HuH-7.5 (cell line): ENCODE measurements around the gene LAT.
"Not testable (repeated sequence)": the region's sequence is repeated elsewhere in the genome, so short reads cannot be mapped to it uniquely, and the experiment has no call there.

Experiments
- DNase-seq: peaks from one replicate; pipeline ENCODE4 v3.0.0; 2011; ENCODE audit warnings: low spot score

LAT gene

DNA sequence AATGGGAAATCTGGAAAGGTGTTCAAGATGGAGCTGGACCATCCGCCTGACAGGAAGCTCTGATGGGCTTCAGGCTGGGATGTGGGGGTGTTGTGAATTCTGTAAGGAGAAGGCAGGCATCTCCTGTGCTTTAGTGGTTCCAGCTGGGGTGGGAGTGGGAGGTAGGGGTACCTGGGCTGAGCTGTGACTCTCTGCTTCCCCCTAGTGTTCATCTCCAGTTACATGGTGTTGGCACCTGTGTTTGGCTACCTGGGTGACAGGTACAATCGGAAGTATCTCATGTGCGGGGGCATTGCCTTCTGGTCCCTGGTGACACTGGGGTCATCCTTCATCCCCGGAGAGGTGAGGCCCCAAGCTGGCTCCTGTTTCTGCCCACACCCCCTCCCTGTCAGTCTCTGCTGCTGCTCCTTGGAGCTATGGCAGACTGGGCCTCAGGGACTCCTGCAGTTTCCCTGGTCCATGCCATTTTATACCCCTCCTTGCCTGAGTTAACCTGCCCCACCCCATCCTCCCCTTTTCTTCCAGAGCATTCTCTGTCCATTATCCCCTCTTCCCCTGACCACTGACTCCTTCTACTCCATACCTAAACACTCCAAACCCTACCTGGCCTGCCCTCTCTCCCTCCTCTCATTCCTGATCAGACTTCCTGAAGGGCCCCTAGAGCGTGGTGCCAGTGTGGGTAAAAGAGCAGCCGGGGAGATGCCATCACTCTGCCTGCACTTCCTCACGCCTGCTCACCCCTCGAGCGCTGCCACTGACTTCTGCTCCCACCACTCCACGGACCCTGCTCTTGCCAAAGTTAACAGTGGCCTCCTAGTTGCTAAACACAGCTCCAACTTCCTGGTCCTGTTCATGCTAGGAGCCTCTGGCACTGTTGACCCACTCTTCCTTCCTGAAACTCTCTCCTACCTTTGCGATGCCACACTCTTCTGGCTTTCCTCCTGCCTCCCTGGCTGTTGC, 6.9 kb upstream of the LAT start:
- DNase-seq = peak; percentile 73

DNA sequence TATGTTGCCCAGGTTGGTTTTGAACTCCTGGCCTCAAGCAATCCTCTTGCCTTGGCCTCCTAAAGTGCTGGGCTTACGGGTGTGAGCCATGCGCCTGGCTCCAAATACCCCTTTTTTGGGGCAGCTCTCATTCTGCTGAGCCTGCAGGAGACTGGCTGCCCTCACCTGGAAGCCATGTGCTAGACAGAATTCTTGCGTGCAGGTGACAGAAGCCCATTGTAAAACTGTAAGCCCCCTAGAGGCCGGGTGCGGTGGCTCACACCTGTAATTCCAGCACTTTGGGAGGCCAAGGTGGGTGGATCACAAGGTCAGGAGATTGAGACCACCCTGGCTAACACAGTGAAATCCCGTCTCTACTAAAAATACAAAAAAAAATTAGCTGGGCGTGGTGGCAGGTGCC, 4.5 kb upstream of the LAT start:
- DNase-seq = not testable (repeated sequence)

DNA sequence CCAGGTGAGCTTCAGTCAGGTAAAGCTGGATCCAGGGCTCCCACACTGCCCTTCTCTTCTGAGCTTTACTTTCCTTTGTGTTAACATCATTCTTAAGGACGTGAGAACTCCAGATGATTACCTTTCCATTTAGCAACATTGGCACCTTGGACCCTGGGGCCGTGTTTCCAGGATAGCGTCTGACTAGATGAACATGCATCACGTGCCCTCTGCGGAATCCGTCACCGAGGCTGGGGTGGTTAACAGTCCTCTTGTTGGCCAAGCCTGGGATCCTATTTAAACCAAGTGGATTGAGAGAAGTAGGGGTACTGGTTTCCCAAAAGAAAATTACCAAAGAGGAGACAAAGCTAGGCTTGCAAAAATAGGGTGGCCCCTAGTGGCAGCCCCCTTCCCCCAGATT, 3.9 kb upstream of the LAT start:
- DNase-seq = no peak

DNA sequence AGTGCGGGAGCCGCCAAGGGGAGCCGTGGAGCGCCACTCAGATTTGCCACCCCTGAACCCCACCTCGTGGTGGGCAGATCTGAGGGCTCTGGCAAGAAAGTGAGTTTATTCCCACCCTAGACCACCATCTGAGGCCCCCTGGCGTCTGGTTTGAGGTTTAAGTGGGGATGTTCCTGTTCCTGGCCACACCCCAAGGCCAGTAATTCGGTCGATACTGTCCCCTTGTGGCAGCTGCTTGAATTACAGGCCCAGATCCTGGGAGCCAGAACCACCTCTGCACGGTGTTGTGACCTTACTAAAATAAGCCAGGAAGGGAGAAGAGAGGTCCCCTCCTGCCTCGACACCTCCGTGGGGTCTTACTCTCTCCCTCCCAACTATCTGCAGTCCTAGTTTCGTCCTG, 3.3 kb upstream of the LAT start:
- peak; percentile 36 for DNase-seq

DNA sequence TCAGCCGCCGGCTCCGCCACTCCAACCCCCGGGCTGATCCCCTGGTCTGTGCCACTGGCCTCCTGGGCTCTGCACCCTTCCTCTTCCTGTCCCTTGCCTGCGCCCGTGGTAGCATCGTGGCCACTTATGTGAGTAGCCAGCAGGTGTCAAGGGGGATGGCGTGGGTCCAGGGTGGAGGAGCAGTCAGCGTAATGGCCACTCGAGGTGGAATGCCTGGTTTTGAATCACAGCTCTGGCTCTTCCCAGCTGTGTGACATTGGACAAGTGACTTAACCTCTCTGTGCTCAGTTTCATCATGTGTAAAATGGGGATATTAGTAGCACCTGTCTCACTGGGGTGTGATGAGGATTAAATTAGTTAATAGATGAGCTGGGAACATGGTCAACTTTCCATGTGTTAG, 2.4 kb upstream of the LAT start:
- DNase-seq = no peak

DNA sequence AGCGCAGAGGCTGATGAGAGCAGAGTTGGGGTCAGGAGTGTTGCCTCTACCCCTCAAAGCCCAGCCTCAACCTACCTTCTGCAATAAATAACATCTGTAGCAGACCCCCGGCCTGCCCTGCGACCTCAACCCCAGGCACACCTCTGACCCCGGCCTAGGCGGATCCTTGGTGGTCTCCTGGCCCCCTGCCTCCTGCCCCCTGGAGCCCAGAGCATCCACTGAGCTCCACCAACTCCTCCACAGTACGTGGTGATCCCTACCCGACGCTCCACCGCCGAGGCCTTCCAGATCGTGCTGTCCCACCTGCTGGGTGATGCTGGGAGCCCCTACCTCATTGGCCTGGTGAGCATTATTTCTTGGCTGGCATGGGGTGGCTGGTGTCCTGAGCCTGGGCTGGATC, 1.9 kb upstream of the LAT start:
- no peak for DNase-seq

DNA sequence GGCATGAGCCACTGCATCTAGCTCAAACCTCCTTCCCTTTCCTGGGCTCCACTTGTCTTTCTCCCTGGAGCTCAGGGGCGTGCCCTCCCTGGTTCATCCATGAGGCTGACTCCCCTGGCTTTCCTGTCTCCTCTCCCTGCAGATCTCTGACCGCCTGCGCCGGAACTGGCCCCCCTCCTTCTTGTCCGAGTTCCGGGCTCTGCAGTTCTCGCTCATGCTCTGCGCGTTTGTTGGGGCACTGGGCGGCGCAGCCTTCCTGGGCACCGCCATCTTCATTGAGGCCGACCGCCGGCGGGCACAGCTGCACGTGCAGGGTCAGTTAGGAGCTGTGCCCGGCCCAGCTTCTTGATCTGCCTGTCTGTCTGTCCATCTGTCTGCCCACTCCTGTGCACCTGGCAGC, 1.2 kb upstream of the LAT start:
- no peak for DNase-seq

DNA sequence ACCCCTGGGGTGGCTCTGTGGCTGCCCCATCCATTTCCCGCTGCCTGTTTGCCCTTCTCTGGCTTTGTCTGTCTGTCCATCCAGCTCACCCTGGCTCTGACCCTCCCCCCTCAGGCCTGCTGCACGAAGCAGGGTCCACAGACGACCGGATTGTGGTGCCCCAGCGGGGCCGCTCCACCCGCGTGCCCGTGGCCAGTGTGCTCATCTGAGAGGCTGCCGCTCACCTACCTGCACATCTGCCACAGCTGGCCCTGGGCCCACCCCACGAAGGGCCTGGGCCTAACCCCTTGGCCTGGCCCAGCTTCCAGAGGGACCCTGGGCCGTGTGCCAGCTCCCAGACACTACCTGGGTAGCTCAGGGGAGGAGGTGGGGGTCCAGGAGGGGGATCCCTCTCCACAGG, 761 bp upstream of the LAT start:
- DNase-seq = no peak

DNA sequence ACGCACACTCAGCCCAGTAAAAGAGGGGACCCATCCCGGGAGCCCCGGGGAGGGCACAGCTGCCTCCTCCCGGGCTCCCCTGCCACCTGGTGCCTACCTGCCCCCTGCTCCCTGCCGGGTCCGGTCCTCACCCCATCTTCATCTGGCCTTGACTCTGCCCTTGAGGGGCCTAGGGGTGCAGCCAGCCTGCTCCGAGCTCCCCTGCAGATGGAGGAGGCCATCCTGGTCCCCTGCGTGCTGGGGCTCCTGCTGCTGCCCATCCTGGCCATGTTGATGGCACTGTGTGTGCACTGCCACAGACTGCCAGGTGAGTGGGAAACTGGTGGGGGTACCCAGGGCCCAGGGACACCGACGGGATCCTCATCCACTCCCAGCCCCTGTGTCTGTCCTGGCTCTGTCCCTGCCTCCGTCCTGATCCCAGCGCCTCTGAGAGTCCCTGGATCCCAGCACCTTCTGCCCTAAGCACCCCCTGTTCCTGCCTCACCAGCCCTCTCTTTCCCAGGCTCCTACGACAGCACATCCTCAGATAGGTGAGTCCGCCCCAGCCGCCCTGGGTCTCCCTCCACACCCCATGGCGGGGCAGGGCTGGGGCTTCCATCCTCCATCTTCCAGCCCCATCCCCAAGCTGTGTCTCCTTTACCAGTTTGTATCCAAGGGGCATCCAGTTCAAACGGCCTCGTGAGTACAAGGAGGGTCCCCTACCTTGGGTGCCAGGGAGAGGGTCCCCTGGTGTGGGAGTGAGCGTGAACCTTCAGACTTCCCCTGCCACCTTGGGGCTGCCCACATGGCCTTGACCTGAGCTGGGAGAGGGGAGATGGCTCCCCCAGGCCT, 574 bp downstream of the LAT start:
- no peak for DNase-seq

DNA sequence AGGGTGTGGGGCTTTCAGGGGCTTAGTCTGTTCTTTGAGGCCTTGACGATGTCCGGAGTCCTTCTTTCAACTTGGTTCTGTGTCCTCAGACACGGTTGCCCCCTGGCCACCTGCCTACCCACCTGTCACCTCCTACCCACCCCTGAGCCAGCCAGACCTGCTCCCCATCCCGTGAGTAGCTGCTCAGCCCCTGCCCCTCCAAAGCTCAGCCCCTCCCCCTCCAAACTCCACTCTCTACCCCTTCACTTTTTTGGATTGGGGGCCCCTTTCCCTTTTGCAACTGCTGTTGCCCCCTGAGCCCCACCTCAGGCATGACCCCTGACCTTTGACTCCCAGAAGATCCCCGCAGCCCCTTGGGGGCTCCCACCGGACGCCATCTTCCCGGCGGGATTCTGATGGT, 1.2 kb downstream of the LAT start:
- DNase-seq = no peak

DNA sequence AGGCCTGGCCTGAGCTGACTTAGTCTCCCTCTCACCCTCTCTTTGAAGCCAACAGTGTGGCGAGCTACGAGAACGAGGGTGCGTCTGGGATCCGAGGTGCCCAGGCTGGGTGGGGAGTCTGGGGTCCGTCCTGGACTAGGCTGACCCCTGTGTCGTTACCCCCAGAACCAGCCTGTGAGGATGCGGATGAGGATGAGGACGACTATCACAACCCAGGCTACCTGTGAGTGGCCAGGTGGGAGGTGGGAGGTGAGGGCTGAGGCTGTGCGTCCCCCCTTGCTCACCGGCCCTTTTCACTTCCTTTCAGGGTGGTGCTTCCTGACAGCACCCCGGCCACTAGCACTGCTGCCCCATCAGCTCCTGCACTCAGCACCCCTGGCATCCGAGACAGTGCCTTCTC, 1.6 kb downstream of the LAT start:
- no peak for DNase-seq

DNA sequence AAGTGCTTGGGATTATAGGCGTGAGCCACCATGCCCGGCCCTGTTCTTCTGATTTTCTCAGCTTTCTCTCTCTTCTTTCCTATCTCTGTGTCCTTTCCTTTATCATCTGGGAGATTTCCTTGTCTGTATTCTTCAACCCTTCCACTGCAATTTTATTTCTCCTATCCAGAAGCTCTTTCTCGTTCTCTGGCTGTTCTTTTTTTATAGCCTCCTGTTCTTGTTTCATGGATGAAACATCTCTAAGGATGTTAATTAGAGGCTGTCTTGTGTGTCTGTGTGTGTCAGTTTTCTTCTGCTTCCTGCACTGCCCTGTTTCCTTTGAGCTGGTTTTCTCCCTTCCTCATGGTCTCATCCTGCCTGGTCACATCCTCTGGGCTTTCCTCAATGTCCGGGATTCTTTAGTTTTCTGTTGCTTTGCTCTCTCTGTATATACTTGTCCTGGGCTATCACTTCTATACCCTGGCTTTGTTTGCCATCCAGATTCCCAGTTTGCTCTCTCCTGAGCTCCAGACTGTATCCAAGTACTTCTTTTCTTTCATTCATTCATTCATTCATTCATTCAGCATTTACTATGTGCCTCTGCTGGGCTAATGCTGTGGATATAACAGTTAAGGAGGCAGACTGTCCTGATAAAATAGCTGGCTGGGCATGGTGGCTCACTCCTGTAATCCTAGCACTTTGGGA, 2.5 kb downstream of the LAT start:
- no peak for DNase-seq

DNA sequence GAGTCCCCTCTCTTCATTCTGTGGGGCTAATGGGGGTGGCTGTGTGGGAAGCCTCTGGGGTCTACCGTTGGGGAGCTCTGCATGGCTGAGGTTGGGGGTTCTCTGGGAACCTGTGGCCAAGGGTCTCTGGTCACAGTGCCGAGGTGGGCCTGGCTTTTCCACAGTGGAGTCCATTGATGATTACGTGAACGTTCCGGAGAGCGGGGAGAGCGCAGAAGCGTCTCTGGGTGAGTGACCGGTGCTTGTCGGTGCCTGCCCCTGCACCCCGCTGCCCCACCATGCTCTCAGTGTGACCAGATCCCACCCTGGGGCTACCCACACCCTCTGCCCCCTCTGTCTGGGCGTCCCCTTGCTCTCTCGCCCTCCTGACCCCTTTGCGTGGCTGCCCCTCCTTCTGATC, 4.5 kb downstream of the LAT start:
- DNase-seq = no peak

DNA sequence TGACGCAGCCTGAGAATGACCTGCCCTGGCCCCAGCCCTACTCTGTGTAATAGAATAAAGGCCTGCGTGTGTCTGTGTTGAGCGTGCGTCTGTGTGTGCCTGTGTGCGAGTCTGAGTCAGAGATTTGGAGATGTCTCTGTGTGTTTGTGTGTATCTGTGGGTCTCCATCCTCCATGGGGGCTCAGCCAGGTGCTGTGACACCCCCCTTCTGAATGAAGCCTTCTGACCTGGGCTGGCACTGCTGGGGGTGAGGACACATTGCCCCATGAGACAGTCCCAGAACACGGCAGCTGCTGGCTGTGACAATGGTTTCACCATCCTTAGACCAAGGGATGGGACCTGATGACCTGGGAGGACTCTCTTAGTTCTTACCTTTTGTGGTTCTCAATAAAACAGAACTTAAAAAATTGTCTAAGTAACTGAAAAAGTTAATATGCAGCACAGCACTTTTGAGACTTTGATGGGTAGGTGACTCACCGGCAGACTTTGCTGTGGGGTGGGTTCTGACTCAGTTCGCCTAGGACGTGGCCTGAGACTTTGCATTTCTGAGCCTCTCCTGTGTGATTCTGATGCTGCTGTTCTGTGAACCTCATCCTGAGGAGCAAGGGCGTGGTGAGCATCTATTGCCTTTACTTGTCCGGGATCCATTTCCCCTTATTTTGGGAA, 5.7 kb downstream of the LAT start:
- no peak for DNase-seq

DNA sequence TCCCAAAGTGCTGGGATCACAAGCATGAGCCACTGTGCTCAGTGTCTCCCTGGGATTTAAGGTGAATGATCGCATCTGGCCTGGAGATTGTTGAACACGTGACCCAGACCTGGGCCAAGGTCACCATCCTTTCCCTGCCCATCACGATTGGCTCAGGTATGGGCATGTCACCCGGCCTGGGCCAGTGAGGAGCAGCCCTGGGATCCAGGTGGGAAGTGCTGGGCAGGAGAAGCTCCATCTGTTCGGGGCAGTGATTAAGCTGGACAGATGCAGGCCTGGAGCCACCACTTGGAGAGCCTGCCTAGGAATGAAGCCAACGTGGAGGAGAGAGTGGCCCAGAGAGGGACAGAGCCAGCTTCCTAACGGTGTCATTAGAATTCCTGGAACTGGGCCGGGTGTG, 6.8 kb downstream of the LAT start:
- DNase-seq = no peak

DNA sequence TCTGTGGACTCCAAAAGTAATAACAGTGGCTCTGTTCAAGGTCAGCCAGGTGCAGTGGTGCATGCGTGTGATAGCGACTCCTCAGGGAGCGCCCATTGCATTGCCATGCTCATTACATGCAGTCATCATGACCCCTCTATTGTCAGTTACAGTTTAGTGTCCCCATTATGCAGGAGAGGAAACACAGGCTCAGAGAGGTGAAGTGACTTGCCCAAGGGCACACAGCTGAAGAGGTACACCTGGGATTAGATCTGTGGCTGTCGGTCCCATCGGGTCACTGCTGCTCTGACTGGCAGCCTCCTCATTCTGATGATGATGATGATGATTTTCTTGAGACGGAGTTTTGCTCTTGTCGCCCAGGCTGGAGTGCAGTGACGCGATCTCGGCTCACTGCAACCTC, 7.6 kb downstream of the LAT start:
- DNase-seq = no peak

DNA sequence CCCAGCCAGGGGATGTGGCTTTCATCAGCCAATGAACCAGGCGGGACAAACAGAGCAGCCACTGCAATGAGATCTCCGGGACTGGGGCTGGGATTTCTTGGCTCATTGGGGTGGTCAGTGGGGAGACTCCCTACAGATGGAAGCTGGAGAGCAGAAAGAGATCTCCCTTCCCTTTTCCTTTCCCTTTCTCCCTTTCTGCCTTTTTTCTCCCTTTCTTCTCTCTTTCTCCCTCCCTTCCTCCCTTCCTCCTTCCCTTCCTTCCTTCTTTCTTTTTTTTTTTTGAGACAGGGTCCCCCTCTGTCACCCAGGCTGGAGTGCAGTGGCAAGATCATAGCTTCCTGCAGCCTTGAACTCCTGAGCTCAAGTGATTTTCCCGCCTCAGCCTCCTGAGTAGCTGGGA, 14.0 kb downstream of the LAT start:
- DNase-seq = no peak

DNA sequence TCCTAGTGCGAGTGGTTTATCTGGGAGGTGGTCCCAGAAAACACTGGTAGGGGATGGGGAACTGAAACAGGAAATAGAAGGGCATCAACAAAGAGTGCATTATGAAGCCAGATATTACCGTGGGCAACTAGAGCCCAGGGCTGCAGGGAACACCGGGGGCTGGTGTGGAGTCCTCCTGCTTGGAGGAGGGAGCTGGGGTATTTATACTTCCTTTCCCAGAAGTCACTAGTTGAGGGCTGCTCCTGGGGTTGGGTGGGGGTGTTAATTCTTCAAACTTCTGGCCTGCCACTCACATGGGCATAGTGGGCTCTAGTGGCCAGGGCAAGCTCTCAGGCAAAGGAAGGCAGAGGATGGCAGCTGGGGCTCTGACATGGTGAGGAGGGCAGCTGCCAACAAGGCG, 14.7 kb downstream of the LAT start:
- no peak for DNase-seq

DNA sequence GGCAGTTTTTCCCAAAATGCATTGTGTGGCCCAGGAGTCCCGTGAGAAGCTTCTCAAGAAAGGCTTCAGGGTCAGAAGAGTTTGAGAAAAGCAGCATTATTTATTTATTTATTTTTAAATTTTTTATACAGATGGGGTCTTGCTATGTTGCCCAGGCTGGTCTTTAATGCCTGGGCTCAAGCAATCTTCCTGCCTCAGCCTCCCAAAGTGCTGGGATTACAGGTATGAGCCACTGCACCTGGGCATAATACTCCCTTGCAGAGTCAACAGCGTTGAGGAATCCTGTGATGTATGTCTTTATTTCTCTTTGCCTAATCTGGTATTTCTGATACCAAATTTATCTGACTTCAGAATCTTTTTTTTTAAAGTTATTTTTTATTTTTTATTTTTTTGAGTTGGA, 15.2 kb downstream of the LAT start:
- DNase-seq = no peak

DNA sequence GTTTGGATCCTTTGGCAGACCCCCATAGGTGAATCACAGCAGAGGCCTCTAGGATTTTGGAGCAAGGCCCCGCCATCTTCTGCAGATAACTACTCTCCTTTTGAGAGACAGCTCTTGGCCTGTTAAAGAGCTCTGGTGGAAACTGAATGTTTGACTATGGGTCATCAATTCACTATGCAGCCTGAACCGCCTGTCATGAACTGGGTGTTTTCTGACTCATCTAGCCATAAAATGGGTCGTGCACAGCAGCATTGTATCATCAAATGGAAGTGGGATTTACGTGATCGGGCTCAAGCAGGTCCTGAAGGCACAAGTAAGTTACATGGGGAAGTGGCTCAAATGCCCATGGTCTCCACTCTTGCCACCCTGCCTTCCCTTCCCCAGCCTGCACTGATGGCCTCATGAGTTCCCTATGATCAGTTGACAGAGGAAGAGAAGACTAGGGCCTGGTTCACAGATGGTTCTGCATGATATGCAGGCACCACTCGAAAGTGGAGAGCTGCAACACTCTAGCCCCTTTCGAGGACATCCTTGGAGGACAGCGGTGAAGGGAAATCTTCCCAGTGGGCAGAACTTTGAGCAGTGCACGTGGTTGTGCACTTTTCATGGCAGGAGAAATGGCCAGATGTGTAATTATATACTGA, 19.8 kb downstream of the LAT start:
- DNase-seq = not testable (repeated sequence)

DNA sequence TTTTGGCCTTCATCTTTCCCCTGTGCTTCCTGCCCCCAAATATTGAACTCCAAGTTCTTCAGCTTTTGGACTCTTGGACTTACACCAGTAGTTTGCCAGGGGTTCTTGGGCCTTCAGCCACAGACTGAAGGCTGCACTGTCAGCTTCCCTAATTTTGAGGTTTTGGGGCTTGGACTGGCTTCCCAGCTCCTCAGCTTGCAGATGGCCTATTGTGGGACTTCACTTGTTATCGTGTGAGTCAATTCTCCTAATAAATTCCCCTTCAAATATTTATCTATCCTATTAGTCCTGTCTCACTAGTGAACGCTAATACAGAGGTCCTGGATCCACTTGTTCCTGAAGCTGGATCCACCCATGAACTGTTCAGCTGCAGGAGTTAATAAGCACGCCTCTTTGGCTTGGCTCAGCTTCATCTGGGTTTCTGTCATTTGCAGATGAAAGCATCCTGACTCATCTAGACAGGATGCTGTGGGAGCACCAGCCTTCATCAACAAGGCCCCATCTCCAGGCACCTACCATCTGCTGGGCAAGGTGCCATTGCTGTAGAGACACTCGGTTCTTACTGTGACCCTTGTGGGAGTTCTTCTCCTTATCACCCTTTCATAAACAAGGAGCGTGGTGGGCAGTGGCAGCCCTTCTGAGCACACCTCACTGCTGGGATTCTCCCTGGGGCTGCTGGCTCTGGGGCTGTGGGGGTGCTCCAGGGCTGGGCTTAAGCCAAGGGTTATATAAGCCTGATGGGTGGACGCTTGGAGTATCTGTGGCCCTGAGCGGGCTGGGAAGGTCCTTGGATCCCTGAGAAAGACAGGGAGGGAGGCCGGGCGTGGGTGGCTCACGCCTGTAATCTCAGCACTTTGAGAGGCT, 23.1 kb downstream of the LAT start:
- DNase-seq = no peak
